Left colon (tissue), 2 donors: Measurements from ENCODE around the gene SLC45A1. TPM values are rescaled to one million over a fixed set of nuclear protein-coding genes. Genes with fewer than 3 reads are reported as not detected.

Experiments
- ATAC-seq: fragments of 200-7000 bp; cut with Tn5 transposase; one replicate; pipeline ENCODE4 v1.9.1; 2020; ENCODE audit warnings: mild to moderate bottlenecking, moderate library complexity
- DNase-seq, 2 donors: peaks; one replicate each; pipeline ENCODE4 v3.0.0-alpha.2; 2020
- intact Hi-C, 2 donors: fragments of 100-400 bp; cut with DNase I in 1 of 2; cut with micrococcal nuclease in 1 of 2; formaldehyde crosslinking; loops; one replicate each; pipeline versions ENCODE4 v1.11.2 to v1.14.0; 2022; cut with DNase I, micrococcal nuclease
- total RNA-seq, 2 donors: library from RNA; stranded (reverse); fragmentation: NEBNext Ultra II Directional; extraction: Animal tissue kit (Norgen Biotek cat#: 25700); gene quantifications; one replicate each; pipeline ENCODE4 v1.2.1, GENCODE V29; 2021
- donor health status: DM: no; HTN: no; CAD: no.
- donor health status: DM: yes; HTN: yes; CAD: no.

Gene SLC45A1
- total RNA-seq, 2 donors from 2014 or later: 0.70 to 0.73 TPM

- DNase-seq (no peak), ATAC-seq (no peak)
- intact Hi-C loops: no loop called here
These were observed 74.6 kb downstream of the SLC45A1 start for GRCh38 chr1:8392522-8392921.
